ENCODE data around the gene PEX14.

DNA sequence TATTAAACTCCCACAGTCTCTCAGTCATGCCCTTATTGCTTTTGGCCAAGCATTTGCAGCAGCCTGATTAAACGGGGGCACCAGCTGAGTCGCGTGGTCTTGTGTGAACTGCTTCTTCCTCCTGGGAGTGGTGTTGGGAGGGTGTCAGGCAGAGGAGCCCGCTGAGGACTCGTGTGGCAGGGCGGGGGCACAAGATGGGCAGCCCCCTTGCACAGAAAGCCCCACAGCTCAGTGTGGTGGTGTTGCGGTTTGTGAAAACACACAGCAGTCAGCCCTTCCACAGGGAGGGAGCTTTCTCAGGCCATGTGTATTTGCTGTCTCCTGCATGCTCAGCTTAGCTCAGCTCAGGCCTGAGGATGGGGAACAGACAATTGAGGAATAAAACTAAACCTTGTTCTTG, 22.4 kb downstream of the PEX14 start:
- TF ChIP-seq, protein P1, sequence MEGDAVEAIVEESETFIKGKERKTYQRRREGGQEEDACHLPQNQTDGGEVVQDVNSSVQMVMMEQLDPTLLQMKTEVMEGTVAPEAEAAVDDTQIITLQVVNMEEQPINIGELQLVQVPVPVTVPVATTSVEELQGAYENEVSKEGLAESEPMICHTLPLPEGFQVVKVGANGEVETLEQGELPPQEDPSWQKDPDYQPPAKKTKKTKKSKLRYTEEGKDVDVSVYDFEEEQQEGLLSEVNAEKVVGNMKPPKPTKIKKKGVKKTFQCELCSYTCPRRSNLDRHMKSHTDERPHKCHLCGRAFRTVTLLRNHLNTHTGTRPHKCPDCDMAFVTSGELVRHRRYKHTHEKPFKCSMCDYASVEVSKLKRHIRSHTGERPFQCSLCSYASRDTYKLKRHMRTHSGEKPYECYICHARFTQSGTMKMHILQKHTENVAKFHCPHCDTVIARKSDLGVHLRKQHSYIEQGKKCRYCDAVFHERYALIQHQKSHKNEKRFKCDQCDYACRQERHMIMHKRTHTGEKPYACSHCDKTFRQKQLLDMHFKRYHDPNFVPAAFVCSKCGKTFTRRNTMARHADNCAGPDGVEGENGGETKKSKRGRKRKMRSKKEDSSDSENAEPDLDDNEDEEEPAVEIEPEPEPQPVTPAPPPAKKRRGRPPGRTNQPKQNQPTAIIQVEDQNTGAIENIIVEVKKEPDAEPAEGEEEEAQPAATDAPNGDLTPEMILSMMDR (IDR thresholded peaks at IDR 0.05), result no peak
- TF ChIP-seq POLR2A (IDR thresholded peaks at IDR 0.05), result no peak

Measured in uterus (tissue), 2 donors.